Erythroblast (primary cell): ENCODE results near the gene KCNMA1.

Experiments used
- GATA1 ChIP-seq: IDR thresholded peaks from 2 replicates; pipeline ENCODE4 v1.6.1; 2011; ENCODE audit warnings: low read depth, mild to moderate bottlenecking, control low read depth, low read length, moderate library complexity
- POLR2A ChIP-seq: IDR thresholded peaks from 2 replicates; pipeline ENCODE4 v1.6.1; 2011; ENCODE audit warnings: mild to moderate bottlenecking, low read length

GRCh38 chr10:77446700-77447099 lies 190.9 kb downstream of the KCNMA1 start:
- no peak for TF ChIP-seq POLR2A
- TF ChIP-seq GATA1, result no peak
